NCI-H2227 treated with DMSO at 0.1 percent for 48 hours (cell line): Measurements from ENCODE around the gene HSPBP1.
"Not testable (repeated sequence)": the region's sequence is repeated elsewhere in the genome, so short reads cannot be mapped to it uniquely, and the experiment has no call there.

ENCODE experiments used
- DNase-seq: peaks from one replicate; lab custom pipeline; 2025; lab: John Stamatoyannopoulos, UW

HSPBP1 gene

GRCh38 chr19:55279770-55280643 is at the start of gene HSPBP1:
Gene HSPBP1, minus strand, starts transcription at chr19:55280110. Its CDS starts 502 bp downstream, at chr19:55279608.
- peak; percentile 99 for DNase-seq

- DNase-seq, result not testable (repeated sequence)
Measured at GRCh38 chr19:55328774-55329318, 48.9 kb upstream of the HSPBP1 start.

GRCh38 chr19:55325172-55325571 is 45.3 kb upstream of the HSPBP1 start, which contains the start of gene TMEM150B:
Gene TMEM150B, minus strand, starts transcription at chr19:55325341. Its CDS starts 4,305 bp downstream, at chr19:55321036.
- no peak for DNase-seq

- DNase-seq, result no peak
Measured at GRCh38 chr19:55324662-55325061, 44.8 kb upstream of the HSPBP1 start.

- DNase-seq, result no peak
Measured at GRCh38 chr19:55322204-55322885, 42.4 kb upstream of the HSPBP1 start.

- DNase-seq, result no peak
Measured at GRCh38 chr19:55321466-55322137, 41.7 kb upstream of the HSPBP1 start.

GRCh38 chr19:55320844-55321419 is 41.0 kb upstream of the HSPBP1 start:
- no peak for DNase-seq

- DNase-seq, result peak; percentile 85
Measured at GRCh38 chr19:55319785-55320184, 39.9 kb upstream of the HSPBP1 start.

GRCh38 chr19:55316646-55317045 is 36.7 kb upstream of the HSPBP1 start:
- no peak for DNase-seq

GRCh38 chr19:55315956-55316525 is 36.1 kb upstream of the HSPBP1 start:
- DNase-seq, result no peak

GRCh38 chr19:55314396-55314795 is 34.5 kb upstream of the HSPBP1 start:
- no peak for DNase-seq

GRCh38 chr19:55312621-55313512 is 33.0 kb upstream of the HSPBP1 start:
- DNase-seq, result no peak

- no peak for DNase-seq
Measured at GRCh38 chr19:55311797-55312196, 31.9 kb upstream of the HSPBP1 start.

GRCh38 chr19:55311397-55311796 is 31.5 kb upstream of the HSPBP1 start:
- no peak for DNase-seq

- no peak for DNase-seq
Measured at GRCh38 chr19:55310498-55310897, 30.6 kb upstream of the HSPBP1 start.

GRCh38 chr19:55309448-55309847 is 29.5 kb upstream of the HSPBP1 start:
- DNase-seq, result no peak

GRCh38 chr19:55308281-55308680 is 28.4 kb upstream of the HSPBP1 start:
- no peak for DNase-seq

- DNase-seq, result no peak
Measured at GRCh38 chr19:55306712-55307111, 26.8 kb upstream of the HSPBP1 start.

GRCh38 chr19:55305983-55306562 is 26.2 kb upstream of the HSPBP1 start:
- no peak for DNase-seq

- DNase-seq, result peak; percentile 49
Measured at GRCh38 chr19:55305491-55305890, 25.6 kb upstream of the HSPBP1 start.
